DMS 273 treated with DMSO at 0.1 percent for 48 hours (cell line): ENCODE measurements around the gene FAM234A.

Experiments used
- DNase-seq: peaks from one replicate; lab custom pipeline; 2025; lab: John Stamatoyannopoulos, UW

The FAM234A gene

GRCh38 chr16:301235-301634 is 66.6 kb downstream of the FAM234A start:
- no peak for DNase-seq

DNA sequence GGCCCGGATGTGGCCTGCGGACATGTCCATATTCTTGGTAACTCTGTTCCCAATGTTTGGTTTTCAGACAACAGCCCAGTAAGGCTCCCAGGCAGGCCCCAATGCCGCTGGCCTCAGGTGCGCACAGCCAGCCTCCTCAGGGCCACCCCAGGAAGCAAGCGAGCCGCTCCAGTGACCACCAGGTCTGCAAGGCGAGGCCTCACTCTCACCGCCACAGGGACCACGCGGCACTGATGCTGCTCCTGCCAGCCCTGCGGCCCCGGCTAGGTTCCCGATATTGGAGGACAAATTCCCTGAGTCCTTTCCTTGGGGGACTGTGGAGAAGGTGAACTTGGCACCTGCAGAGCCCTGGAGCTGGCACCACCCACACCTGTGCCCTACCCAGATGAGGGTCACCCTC is 67.3 kb downstream of the FAM234A start:
- DNase-seq = no peak

- no peak for DNase-seq
Observed at GRCh38 chr16:303760-304505, 69.3 kb downstream of the FAM234A start.

DNA sequence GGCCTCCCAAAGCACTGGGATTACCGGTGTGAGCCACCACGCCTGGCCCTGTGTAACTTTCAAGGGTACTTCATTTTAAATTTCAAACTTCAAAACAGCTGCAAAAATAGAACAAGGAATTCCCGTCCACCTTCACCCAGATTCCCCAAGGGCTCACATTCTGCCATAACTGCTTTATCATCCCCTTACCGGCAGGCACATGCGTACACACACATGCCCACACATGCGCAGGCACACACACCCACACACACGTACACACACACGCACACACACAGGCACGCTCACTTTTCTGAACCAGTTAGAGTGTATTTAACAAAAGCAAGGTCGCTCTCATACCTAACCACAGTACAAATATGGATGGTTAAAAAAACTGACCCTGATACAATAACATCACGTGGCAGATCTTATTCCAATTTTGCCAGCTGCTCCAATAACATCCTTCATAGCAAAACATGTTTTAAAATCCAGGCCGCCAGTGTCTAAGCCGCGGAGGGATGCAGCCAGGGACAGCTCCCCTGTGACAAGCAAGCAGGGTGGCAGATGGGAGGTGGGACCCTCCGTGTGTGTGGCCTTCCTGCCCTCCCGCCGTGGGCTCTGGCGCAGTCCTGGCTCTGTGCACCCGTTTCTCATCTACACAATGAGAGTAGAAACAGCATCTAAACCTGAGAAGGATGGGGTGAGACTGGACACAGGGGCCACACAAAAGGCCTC is 71.5 kb downstream of the FAM234A start:
- no peak for DNase-seq

DNA sequence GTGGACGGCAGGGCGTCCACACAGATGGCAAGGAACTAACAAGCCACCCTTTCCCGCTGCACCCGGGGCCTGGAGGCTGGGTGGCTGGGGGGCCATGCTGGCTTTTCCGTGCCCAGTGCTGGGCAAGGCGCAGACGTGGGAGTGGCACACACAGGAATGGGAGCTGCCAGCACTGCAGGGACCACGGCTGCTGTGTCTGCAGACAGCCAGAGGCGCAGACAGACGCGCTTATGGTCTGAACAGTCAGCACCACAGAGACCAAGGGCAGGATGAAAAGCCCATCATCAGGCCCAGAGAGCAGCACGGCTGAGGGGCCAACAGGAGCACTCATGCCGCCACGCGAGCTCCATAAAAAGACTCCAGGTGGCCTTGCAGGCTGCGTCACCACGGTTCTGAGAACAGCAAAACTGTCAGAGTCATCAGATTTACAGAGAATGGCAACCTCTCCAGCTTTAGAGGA is 72.3 kb downstream of the FAM234A start:
- DNase-seq = no peak

DNA sequence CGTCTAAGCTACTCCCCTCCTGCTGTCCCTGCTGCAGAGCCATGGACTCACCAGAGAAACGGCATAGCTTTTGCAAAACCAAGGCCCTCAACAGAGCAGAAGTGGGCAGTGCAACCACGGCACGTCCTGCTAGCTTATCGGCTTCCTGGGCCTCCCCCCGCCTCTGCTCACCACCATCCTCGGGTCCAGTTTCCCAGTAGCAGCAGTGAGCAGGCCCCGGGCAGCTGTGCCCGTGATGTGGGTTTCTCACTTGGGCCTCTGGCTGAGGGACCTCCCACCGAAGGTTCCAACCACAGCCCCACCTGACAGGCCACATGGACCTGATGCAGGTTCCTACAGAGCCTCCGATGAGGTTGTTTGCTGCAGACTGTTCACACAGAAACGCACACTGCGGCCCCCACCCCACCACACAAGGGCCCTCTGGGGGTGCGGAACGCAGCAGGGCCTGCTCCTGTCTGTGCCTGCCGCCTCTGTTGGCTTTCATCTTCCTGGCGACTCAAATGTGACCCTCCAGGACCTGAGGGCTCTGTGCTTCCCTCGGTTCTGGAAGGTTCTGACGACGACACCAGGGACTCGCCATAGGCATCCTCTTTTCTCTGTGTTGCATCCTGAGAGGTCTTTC is 73.2 kb downstream of the FAM234A start:
- no peak for DNase-seq

- no peak for DNase-seq
Observed at GRCh38 chr16:309476-309875, 74.9 kb downstream of the FAM234A start.

GRCh38 chr16:311725-312124 is 77.1 kb downstream of the FAM234A start:
- DNase-seq = no peak

DNA sequence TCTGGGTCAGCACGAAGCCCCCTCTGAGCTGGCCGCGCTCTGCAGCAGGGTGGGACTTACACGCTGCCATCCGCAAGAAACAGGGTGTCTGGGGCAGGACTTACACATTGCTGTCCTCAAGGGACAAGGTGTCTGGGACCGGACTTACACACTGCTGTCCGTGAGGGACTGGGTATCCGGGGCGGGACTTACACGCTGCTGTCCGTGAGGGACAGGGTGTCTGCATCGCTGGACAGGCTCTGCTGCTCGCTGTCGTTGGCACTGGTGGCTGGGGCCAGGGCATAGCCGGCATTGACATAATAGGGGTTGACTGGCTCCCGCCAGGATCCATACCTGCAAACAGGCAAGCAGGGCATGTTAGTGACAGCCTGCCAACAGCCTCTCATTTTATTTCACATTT is 79.7 kb downstream of the FAM234A start:
- DNase-seq = no peak

DNA sequence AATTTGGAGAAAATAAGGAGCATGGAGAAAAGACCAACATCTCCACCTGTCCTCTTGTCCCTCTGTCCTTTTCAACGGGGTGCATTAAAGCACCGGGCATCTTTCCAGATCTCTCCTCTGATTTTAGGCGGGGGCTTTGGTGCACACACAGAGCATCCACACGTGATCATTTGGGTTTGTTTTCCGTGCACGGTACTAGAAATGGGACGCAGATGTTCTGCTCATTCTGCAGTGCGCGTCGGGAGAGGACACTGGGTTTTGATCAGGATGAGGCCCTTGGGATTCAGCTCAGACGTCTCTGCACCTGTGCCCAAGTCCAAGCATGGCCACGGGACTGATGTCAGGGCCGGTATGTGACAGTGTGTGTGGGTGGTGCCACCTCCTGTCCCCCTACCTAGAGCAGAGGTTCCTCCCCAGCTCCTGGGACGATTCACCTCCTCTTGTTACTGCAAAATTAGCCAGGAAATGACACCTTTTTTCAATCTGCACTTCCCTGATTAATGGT is 80.2 kb downstream of the FAM234A start:
- no peak for DNase-seq
